Neural progenitor cell (in vitro differentiated cells): ENCODE results near the gene NDUFS6.

ENCODE experiments used
- CTCF ChIP-seq: fragments of 200-600 bp; sonication (generic); IDR thresholded peaks from 2 replicates; pipeline ENCODE4 v1.5.1; 2017; ENCODE audit warnings: antibody characterized with exemption, mild to moderate bottlenecking
- EZH2 ChIP-seq: fragments of 200-600 bp; sonication (generic); IDR thresholded peaks from 2 replicates; pipeline ENCODE4 v1.6.1; 2017; ENCODE audit warnings: antibody characterized with exemption, mild to moderate bottlenecking, moderate library complexity
- EZH2phosphoT487 ChIP-seq: fragments of 200-600 bp; sonication (generic); IDR thresholded peaks from 2 replicates; pipeline ENCODE4 v1.6.1; 2017; ENCODE audit warnings: antibody characterized with exemption

- TF ChIP-seq CTCF (no peak), EZH2 (no peak), EZH2phosphoT487 (no peak)
These were observed 40.4 kb upstream of the NDUFS6 start for GRCh38 chr5:1760656-1761452.
